ENCODE results near the gene HEATR9. TPM values are rescaled to one million over a fixed set of nuclear protein-coding genes. Genes with fewer than 3 reads are reported as not detected.

The HEATR9 gene
- total and polyA plus RNA-seq, 2 of the 13 experiments (the other 11 are each of a cell fraction or from before 2014, with no cell fraction given), result not detected

DNA sequence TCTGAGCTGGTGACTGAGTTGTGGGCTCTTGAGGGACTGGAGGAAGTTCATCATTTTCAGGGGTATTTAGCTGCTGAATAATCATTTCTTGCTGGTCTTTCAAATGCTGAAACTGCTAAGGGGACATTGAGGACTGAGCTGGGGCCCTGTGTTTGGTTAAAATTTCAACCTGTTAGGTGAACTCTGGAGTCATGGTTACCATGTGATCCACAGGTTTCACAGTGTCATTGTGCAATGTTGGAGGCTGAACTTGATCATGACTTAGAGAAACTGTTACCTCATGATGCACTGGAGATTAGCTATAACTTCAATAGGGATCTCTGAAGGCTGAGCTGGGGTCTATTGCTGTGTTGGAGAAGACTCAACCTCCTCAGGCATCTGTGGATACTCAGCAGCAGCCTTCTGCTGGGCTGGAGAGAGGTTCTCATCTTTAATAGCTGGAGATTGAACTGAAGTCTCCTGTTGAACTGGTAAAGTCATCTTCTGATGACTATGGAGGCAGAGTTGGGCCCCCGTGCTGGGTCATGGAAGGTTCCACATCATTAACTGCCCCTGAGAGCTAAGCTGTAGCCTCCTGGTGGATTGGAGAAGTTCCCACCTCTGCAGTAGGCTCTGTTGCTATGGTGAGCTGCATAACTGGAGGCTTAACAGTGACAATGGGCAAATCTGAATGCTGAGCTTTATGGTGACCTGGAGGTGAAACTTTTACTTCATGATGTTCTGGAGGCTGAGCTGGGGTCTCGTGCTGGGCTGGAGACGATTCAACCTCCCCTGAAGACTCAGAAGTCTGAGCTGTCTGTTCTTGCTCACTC, 46.7 kb upstream of the HEATR9 start (continued):
- TF ChIP-seq, protein P1, sequence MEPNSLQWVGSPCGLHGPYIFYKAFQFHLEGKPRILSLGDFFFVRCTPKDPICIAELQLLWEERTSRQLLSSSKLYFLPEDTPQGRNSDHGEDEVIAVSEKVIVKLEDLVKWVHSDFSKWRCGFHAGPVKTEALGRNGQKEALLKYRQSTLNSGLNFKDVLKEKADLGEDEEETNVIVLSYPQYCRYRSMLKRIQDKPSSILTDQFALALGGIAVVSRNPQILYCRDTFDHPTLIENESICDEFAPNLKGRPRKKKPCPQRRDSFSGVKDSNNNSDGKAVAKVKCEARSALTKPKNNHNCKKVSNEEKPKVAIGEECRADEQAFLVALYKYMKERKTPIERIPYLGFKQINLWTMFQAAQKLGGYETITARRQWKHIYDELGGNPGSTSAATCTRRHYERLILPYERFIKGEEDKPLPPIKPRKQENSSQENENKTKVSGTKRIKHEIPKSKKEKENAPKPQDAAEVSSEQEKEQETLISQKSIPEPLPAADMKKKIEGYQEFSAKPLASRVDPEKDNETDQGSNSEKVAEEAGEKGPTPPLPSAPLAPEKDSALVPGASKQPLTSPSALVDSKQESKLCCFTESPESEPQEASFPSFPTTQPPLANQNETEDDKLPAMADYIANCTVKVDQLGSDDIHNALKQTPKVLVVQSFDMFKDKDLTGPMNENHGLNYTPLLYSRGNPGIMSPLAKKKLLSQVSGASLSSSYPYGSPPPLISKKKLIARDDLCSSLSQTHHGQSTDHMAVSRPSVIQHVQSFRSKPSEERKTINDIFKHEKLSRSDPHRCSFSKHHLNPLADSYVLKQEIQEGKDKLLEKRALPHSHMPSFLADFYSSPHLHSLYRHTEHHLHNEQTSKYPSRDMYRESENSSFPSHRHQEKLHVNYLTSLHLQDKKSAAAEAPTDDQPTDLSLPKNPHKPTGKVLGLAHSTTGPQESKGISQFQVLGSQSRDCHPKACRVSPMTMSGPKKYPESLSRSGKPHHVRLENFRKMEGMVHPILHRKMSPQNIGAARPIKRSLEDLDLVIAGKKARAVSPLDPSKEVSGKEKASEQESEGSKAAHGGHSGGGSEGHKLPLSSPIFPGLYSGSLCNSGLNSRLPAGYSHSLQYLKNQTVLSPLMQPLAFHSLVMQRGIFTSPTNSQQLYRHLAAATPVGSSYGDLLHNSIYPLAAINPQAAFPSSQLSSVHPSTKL (CRISPR knock-in tag; IDR thresholded peaks at IDR 0.05), result 0 out of 2 replicates have a peak, but pooled peaks have one; percentile 10
- TF ChIP-seq TBL1XR1 (IDR thresholded peaks at IDR 0.05; ENCODE audit: borderline replicate concordance, low read length, partially characterized antibody) (peak; percentile 90), PTBP1 (IDR thresholded peaks at IDR 0.05; ENCODE audit: low read depth, low read length, poor library complexity, severe bottlenecking) (no peak), SMYD3 (CRISPR knock-in tag; IDR thresholded peaks at IDR 0.05) (no peak), ATF6 (CRISPR knock-in tag; conservative IDR thresholded peaks at IDR 0.05) (no peak), RAD21 (CRISPR knock-in tag; IDR thresholded peaks at IDR 0.05) (no peak), E2F2 (CRISPR knock-in tag; IDR thresholded peaks at IDR 0.05; ENCODE audit: borderline replicate concordance) (no peak), PRDM15 (CRISPR knock-in tag; IDR thresholded peaks at IDR 0.05) (no peak), ZNF574 (CRISPR knock-in tag; IDR thresholded peaks at IDR 0.05) (no peak)
- TF ChIP-seq, protein P2, sequence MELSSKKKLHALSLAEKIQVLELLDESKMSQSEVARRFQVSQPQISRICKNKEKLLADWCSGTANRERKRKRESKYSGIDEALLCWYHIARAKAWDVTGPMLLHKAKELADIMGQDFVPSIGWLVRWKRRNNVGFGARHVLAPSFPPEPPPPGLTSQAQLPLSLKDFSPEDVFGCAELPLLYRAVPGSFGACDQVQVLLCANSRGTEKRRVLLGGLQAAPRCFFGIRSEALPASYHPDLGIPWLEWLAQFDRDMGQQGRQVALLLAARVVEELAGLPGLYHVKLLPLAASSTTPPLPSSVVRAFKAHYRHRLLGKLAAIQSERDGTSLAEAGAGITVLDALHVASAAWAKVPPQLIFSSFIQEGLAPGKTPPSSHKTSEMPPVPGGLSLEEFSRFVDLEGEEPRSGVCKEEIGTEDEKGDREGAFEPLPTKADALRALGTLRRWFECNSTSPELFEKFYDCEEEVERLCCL (CRISPR knock-in tag; IDR thresholded peaks at IDR 0.05; ENCODE audit: borderline replicate concordance), result no peak

All from HepG2 (cell line).